COLO668 (cell line): ENCODE measurements around the gene CNTNAP5.

Experiments
- DNase-seq: peaks from one replicate; lab custom pipeline; 2025; ENCODE audit not compliant: unreplicated experiment; lab: John Stamatoyannopoulos, UW

The CNTNAP5 gene

DNA sequence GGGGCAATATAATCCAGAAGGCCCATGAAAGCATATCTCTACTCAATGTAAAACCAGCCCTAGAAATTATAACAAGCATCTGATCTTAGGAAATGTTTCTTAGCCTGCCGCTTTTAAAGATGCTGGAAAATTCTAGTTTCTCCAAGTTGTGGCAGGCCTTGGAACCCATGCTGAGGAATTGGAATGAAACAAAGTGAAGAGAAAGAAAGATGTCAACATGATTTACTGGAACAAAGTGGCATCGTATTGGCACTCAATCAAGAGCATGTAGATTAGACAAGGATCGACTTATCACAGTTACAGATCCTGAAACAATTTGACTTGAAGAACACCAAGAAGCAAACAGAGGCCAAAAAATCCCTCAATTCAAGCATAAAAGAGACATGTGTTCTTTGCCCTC is 28.7 kb downstream of the CNTNAP5 start:
- no peak for DNase-seq

- DNase-seq = no peak
Measured at GRCh38 chr2:124063596-124063995, 38.5 kb downstream of the CNTNAP5 start.

DNA sequence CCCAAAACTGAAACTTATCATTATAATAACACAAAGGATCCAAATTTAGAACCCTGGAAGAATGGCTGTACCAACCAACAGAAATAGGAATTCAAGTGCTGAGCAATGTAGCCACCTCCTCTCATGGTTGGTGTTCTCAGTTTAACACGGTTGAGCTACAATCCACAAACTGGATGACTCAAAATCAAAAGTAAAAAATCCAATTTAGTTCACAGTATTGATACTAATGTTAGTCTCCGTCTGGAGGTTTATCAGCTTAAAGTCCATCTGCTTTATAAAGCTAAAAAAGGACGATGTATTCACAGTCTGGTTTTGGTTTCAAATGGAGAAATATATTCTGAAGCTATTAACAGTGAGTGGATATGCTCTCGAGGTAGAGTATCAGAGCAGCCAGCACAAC is 40.5 kb downstream of the CNTNAP5 start:
- DNase-seq = no peak

DNA sequence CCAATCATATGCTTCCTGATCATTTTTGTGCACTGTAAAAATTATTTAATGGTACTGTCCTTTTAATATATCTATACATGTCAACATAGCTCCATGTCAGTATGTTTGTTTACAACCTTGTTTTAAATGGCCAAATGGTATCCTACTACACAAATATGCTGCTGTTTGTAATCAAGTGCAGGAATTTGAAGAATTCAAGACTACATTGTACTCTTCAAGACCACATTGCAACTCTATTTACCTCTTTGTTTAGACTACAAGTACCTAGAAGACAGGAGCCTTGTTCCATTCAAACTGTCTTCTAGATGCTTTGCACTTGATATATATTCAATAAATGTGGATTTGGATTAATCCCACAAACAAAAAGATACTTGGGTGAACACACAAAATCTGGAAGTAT is 41.7 kb downstream of the CNTNAP5 start:
- no peak for DNase-seq

GRCh38 chr2:124079045-124079444 is 54.0 kb downstream of the CNTNAP5 start:
- no peak for DNase-seq

- no peak for DNase-seq
Measured at GRCh38 chr2:124080281-124081153, 55.4 kb downstream of the CNTNAP5 start.

DNA sequence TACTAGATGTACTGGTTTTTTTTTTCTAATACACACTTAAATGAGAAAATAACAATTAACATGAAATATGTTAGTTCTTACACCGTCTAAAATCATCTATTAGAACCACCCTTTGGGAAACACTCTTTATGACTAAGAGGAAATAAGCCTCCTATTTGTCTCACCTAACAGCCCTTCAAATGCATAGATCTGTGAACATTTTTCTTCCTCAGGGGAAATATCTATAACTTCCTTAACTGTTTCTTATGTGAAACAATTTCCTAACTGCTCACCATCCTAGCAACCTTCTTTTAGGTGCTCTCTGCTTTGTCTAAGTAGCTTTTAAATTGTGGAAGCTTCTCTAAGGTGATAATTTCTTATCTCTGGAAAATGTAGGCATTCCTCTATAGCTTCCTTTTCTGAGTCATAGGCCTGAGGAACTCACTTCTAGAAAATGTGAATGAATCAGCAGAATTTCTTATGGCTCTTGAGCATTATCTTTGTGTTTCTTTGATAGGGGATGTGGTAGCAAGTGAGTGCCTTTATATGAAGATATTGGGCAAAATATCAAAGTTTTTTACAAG is 56.1 kb downstream of the CNTNAP5 start:
- no peak for DNase-seq

GRCh38 chr2:124088616-124089015 is 63.5 kb downstream of the CNTNAP5 start:
- DNase-seq = no peak

GRCh38 chr2:124091721-124092120 is 66.6 kb downstream of the CNTNAP5 start:
- DNase-seq = no peak

- DNase-seq = no peak
Measured at GRCh38 chr2:124092651-124093050, 67.6 kb downstream of the CNTNAP5 start.

- DNase-seq = no peak
Measured at GRCh38 chr2:124104914-124105313, 79.8 kb downstream of the CNTNAP5 start.

DNA sequence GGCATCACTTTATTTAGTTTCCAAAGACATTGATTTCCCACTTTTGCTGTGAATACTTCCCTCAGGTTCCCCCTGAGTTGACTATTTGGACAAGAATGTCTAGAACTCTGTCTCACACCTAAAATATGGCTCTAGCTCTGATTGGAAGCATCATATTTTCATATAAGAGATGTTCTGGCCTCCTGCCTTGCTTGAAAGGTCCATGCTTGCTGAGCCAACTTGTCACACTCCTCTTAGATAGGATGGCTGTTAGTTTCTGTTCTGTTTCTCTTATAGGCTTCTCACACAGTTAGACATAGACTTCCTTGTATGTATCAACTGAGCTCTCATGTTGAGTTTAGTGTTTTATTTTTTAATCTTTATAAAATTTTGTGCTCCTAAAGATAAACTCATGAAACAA is 87.1 kb downstream of the CNTNAP5 start:
- DNase-seq = no peak

DNA sequence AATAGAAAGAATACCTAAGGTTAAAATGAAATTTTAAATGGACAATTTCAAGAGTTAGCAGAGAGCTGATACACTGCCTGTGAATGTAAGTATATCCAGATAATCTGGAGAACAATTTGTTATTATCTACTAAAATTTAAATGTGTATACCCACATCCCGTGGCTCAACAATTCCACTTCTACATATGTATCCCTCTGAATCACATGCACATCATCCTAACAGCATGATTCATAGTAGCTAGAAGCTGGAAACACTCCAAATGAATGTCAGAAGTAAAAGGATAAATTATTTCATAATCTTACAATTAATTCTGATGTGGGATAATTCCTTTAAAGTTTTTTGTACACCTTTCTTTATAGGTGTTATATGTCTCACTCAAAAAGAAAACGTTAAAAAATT is 87.9 kb downstream of the CNTNAP5 start:
- DNase-seq = no peak

- DNase-seq = no peak
Measured at GRCh38 chr2:124120246-124120645, 95.2 kb downstream of the CNTNAP5 start.

DNA sequence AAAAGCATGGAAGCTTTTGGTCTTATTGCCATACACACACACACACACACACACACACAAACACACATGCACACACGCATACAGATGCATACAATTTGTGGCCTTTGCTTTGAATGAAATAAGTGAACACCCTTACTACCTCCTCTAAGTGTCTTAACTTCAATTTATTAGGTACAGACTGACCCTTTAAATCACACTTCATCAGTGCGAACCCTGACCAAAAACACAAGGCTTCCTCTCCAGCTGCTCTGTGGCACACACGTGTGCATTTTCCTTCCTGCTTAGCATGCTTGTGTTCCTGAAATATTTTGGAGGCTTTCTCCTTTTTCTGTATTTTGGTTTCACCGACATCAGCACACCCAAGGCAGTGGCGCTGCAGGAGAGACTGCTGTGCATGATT is 96.0 kb downstream of the CNTNAP5 start:
- no peak for DNase-seq

GRCh38 chr2:124121760-124122275 is 96.7 kb downstream of the CNTNAP5 start:
- no peak for DNase-seq

GRCh38 chr2:124122340-124122739 is 97.3 kb downstream of the CNTNAP5 start:
- DNase-seq = no peak

DNA sequence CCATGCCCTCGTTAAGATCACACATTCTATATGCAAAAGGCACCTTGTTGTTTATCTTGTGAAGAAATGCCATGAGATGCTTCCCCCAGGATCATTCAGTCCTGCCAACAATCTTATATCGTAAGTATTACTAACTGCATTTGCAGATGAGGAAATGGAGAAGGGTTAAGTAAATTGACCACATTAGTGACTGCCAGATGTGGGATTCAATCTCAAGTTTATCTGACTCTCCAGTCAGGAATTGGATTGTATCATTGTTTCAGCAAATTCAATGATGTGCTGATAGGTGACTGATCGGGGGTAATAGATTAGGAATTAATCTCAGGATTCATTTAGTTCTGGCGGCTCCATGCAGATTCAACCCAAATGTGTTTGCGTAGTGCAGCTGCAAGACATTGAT is 106.2 kb downstream of the CNTNAP5 start:
- no peak for DNase-seq

GRCh38 chr2:124136110-124136509 is 111.0 kb downstream of the CNTNAP5 start:
- no peak for DNase-seq

GRCh38 chr2:124138076-124138475 is 113.0 kb downstream of the CNTNAP5 start:
- DNase-seq = no peak

- DNase-seq = peak; percentile 81
Measured at GRCh38 chr2:124145982-124146381, 120.9 kb downstream of the CNTNAP5 start.

DNA sequence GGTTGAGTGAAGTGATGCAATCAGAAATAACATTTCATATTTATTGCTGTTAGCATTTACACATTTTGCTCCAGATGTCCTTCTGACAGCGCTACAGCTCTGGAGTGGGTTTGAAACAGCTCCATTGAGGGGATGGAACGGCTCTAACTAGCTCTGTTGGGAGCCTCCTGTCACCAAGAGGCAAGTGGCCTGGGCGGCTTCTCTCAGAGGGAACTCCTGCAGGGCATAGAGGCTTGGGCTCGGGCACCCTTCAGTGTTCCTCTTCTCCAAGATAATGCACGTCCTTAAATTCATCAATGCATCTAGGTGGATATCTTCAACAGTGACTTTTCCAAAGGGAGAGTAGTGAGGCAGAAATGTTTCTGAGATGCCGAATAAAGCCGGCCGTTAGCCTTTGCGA is 122.5 kb downstream of the CNTNAP5 start:
- no peak for DNase-seq
